K562 (cell line): ENCODE measurements around the gene SRP72. TPM values are rescaled to one million over a fixed set of nuclear protein-coding genes. Genes with fewer than 3 reads are reported as not detected.

Source experiments
- AFF1 ChIP-seq, 2 experiments: fragments of 450-650 bp; IDR thresholded peaks; 2 replicates each; pipeline ENCODE4 v1.6.1; 2018; ENCODE audit warnings: mild to moderate bottlenecking in 2 of 2, low read depth in 1 of 2; ENCODE audit not compliant: partially characterized antibody in 2 of 2
- AFF4 ChIP-seq: sonication (generic); formaldehyde crosslinking; IDR thresholded peaks from 2 replicates; pipeline ENCODE4 v1.8.0; 2023; ENCODE audit warnings: mild to moderate bottlenecking, missing genetic modification reagents
- ATF2 ChIP-seq: sonication (generic); formaldehyde crosslinking; IDR thresholded peaks from 2 replicates; pipeline ENCODE4 v1.8.1; 2022; ENCODE audit warnings: missing genetic modification reagents
- DEAF1 ChIP-seq: fragments of 450-650 bp; formaldehyde crosslinking; IDR thresholded peaks from 2 replicates; pipeline ENCODE4 v1.4.0; 2020; ENCODE audit warnings: mild to moderate bottlenecking, moderate library complexity
- E2F6 ChIP-seq, 2 experiments: IDR thresholded peaks; 2 replicates each; pipeline ENCODE4 v1.6.1; 2011; ENCODE audit warnings: borderline replicate concordance in 1 of 2, control low read depth in 1 of 2, low read depth in 1 of 2, low read length in 1 of 2, mild to moderate bottlenecking in 1 of 2, mixed read lengths in 1 of 2, moderate library complexity in 1 of 2; ENCODE audit not compliant: insufficient read depth in 1 of 2, insufficient read length in 1 of 2, poor library complexity in 1 of 2, severe bottlenecking in 1 of 2; ENCODE audit errors: extremely low read depth in 1 of 2
- ETV5 ChIP-seq: sonication (generic); formaldehyde crosslinking; IDR thresholded peaks from 2 replicates; pipeline ENCODE4 v1.4.0; 2020; ENCODE audit warnings: low read depth, mild to moderate bottlenecking, missing genetic modification reagents
- HNRNPH1 ChIP-seq: fragments of 200-400 bp; formaldehyde crosslinking; optimal IDR thresholded peaks from 2 replicates; pipeline ENCODE3; 2017; ENCODE audit warnings: low read depth, mild to moderate bottlenecking, low read length, moderate library complexity
- ILK ChIP-seq: fragments of 450-650 bp; IDR thresholded peaks from 2 replicates; pipeline ENCODE4 v1.6.1; 2016; ENCODE audit warnings: missing genetic modification characterization, low read depth, mild to moderate bottlenecking, missing compliant biosample characterization, moderate library complexity, borderline replicate concordance
- L3MBTL2 ChIP-seq: fragments of 450-650 bp; IDR thresholded peaks from 2 replicates; pipeline ENCODE4 v1.6.1; 2016; ENCODE audit warnings: mild to moderate bottlenecking, moderate library complexity
- PHF21A ChIP-seq: fragments of 450-650 bp; IDR thresholded peaks from 2 replicates; pipeline ENCODE4 v1.6.1; 2017; ENCODE audit warnings: low read depth, borderline replicate concordance
- SMARCC2 ChIP-seq: fragments of 450-650 bp; IDR thresholded peaks from 2 replicates; pipeline ENCODE4 v1.6.1; 2017; ENCODE audit warnings: antibody characterized with exemption, moderate library complexity, mild to moderate bottlenecking, low read depth
- TCF7L2 ChIP-seq: fragments of 150-350 bp; IDR thresholded peaks from 2 replicates; pipeline ENCODE4 v1.6.1; 2016; ENCODE audit warnings: low read depth, mild to moderate bottlenecking, low read length, moderate library complexity
- ZC3H11A ChIP-seq: IDR thresholded peaks from 2 replicates; pipeline ENCODE4 v1.6.1; 2012; ENCODE audit warnings: low read depth, low read length, improper control_type of control experiment
- ZFP1 ChIP-seq: fragments of 450-650 bp; formaldehyde crosslinking; IDR thresholded peaks from 2 replicates; pipeline ENCODE4 v1.4.0; 2020; ENCODE audit warnings: mild to moderate bottlenecking, mixed read lengths
- ZNF780A ChIP-seq: fragments of 250-450 bp; sonication (Bioruptor Pico); IDR thresholded peaks from 2 replicates; pipeline ENCODE4 v1.5.0; 2021; ENCODE audit warnings: mild to moderate bottlenecking
- polyA plus RNA-seq, 8 experiments: library from polyadenylated mRNA; depleted of rRNA in 4 of 8; stranded (reverse) in 5 of 8; unstranded in 3 of 8; fragments of >200 nt; fragmentation: Nextera tagmentation in 2 of 8; fragmentation: Illumina TruSeq in 1 of 8; extraction: Ambion mirVana in 2 of 8; extraction: Trizol in 1 of 8; gene quantifications; 2 replicates each; pipeline versions ENCODE4 v1.2.1 to v1.2.3, GENCODE V29; 2011 to 2014; ENCODE audit warnings: inconsistent platforms in 1 of 8, missing spikeins in 1 of 8
- total RNA-seq, 7 experiments: library from RNA; depleted of rRNA in 6 of 7; stranded (reverse); fragments of >200 nt in 6 of 7; fragmentation: Illumina TruSeq in 2 of 7; extraction: Trizol in 2 of 7; gene quantifications; 2 replicates each; pipeline versions ENCODE4 v1.2.1 to v1.2.3, GENCODE V29; 2011 to 2021; ENCODE audit warnings: low replicate concordance in 1 of 7

Gene SRP72
- total and polyA plus RNA-seq, 9 of the 15 experiments (the other 6 are each of a cell fraction or from before 2014, with no cell fraction given) = 124 to 341 (median 202) TPM

GRCh38 chr4:56466910-56467283 lies 520 bp upstream of the SRP72 start (continued):
- TF ChIP-seq AFF1 (IDR thresholded peaks at IDR 0.05; ENCODE audit: low read depth in 1 of 2, partially characterized antibody in 2 of 2) (peak in 1 of 2 experiments; percentile 65), HNRNPH1 (no peak), E2F6 (IDR thresholded peaks at IDR 0.05; ENCODE audit: borderline replicate concordance in 1 of 2, extremely low read depth in 1 of 2, insufficient read depth in 1 of 2, insufficient read length in 1 of 2, low read depth in 1 of 2, low read length in 1 of 2, poor library complexity in 1 of 2, severe bottlenecking in 1 of 2) (no peak), ZC3H11A (no peak), DEAF1 (CRISPR knock-in tag) (no peak), PHF21A (no peak), ZFP1 (no peak), TCF7L2 (no peak), ZNF780A (CRISPR knock-in tag) (no peak), ILK (tag) (no peak), ETV5 (CRISPR knock-in tag) (no peak), AFF4 (CRISPR knock-in tag) (0 out of 2 replicates have a peak, but pooled peaks have one; percentile 87), ATF2 (CRISPR knock-in tag) (no peak), SMARCC2 (peak; percentile 22; the same call in 1 of the 2 replicates), L3MBTL2 (no peak)
